ENCODE data around the gene ART3.

Gene ART3

GRCh38 chr4:76072760-76073159, 1.7 kb upstream of the ART3 start:
- no peak for DNase-seq

GRCh38 chr4:76074993-76075600, 588 bp downstream of the ART3 start:
- DNase-seq = no peak

GRCh38 chr4:76078033-76078613, 3.6 kb downstream of the ART3 start:
- DNase-seq = no peak

- no peak for DNase-seq
Observed at GRCh38 chr4:76083386-76083988, 9.0 kb downstream of the ART3 start.

GRCh38 chr4:76084542-76084941, 10.0 kb downstream of the ART3 start:
- DNase-seq = no peak

- DNase-seq = no peak
Observed at GRCh38 chr4:76087007-76087769, 12.7 kb downstream of the ART3 start.

GRCh38 chr4:76088719-76089118, 14.2 kb downstream of the ART3 start:
- DNase-seq = no peak

GRCh38 chr4:76090241-76090691, 15.8 kb downstream of the ART3 start:
- no peak for DNase-seq

GRCh38 chr4:76091052-76091451, 16.5 kb downstream of the ART3 start:
- no peak for DNase-seq

GRCh38 chr4:76095568-76095967, 21.1 kb downstream of the ART3 start:
- DNase-seq = no peak

GRCh38 chr4:76096076-76096475, 21.6 kb downstream of the ART3 start:
- DNase-seq = no peak

- DNase-seq = no peak
Observed at GRCh38 chr4:76105652-76106051, 31.1 kb downstream of the ART3 start.

- DNase-seq = no peak
Observed at GRCh38 chr4:76106442-76106841, 31.9 kb downstream of the ART3 start.

GRCh38 chr4:76108467-76109181, 34.1 kb downstream of the ART3 start:
- no peak for DNase-seq

GRCh38 chr4:76116821-76117220, 42.3 kb downstream of the ART3 start:
- no peak for DNase-seq

- no peak for DNase-seq
Observed at GRCh38 chr4:76117536-76117935, 43.0 kb downstream of the ART3 start.

- no peak for DNase-seq
Observed at GRCh38 chr4:76120199-76120598, 45.7 kb downstream of the ART3 start.

GRCh38 chr4:76125816-76126215, 51.3 kb downstream of the ART3 start:
- DNase-seq = no peak

- no peak for DNase-seq
Observed at GRCh38 chr4:76127754-76128153, 53.2 kb downstream of the ART3 start.

- DNase-seq = no peak
Observed at GRCh38 chr4:76141241-76141640, 66.7 kb downstream of the ART3 start.

- DNase-seq = no peak
Observed at GRCh38 chr4:76144546-76144945, 70.0 kb downstream of the ART3 start.

GRCh38 chr4:76147454-76148141, 73.1 kb downstream of the ART3 start:
- peak; percentile 48 for DNase-seq

All from stimulated activated CD4-positive, alpha-beta T cell treated with anti-CD3 and anti-CD28 coated beads, Interleukin-4, amount 100 ng/mL, for 24 hours (primary cell).